ENCODE data around the gene TCF7L2.
A peak's percentile ranks its signal among the peaks of the same experiment; 100 is the strongest.

Gene TCF7L2

DNA sequence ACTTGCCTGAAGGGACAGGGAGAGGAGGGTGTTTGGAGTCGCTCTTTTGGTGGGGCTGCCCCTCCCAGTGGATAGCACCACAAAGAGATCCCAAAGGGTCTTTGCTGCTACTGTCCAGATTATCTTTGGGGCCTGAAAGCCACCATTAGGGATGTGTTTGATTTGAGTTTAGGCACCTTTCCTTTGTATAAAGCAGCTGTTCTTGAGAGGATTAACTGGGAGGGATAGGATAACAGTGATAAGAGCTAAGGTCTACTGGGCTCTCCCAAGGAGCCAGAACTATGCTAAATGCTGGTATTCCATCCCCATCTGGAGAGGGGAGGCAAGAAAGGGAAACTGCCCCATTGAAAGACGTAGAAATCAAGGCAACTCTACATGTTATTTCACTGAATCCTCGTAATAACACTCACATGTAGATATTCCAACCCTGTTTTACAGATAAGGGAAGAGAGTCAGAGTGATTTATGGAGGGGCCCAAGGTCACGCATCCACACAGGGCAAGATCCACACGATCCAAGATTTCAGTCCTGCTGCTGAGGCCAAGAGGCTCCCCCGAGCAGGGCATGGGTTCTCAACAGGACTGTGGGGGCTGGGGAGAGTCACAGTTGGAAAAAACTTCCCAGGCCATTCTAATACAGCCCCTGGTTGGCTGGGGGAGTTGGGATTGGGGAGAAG lies 11.1 kb upstream of the TCF7L2 start:
- no peak overlapping the region for H3K4me3 ChIP-seq (ENCODE audit: control insufficient read depth, low read depth, low read length)
- DNase-seq (ENCODE audit: low read depth) = no peak
- TF ChIP-seq, protein P1, sequence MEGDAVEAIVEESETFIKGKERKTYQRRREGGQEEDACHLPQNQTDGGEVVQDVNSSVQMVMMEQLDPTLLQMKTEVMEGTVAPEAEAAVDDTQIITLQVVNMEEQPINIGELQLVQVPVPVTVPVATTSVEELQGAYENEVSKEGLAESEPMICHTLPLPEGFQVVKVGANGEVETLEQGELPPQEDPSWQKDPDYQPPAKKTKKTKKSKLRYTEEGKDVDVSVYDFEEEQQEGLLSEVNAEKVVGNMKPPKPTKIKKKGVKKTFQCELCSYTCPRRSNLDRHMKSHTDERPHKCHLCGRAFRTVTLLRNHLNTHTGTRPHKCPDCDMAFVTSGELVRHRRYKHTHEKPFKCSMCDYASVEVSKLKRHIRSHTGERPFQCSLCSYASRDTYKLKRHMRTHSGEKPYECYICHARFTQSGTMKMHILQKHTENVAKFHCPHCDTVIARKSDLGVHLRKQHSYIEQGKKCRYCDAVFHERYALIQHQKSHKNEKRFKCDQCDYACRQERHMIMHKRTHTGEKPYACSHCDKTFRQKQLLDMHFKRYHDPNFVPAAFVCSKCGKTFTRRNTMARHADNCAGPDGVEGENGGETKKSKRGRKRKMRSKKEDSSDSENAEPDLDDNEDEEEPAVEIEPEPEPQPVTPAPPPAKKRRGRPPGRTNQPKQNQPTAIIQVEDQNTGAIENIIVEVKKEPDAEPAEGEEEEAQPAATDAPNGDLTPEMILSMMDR (IDR thresholded peaks at IDR 0.05; ENCODE audit: control insufficient read depth, insufficient read depth, low read depth, low read length, missing control alignments) = no peak

GRCh38 chr10:112945811-112946210 lies 4.2 kb upstream of the TCF7L2 start:
- TF ChIP-seq, protein P1 (IDR thresholded peaks at IDR 0.05; ENCODE audit: control insufficient read depth, insufficient read depth, low read depth, low read length, missing control alignments) = no peak
- no peak overlapping the region for H3K4me3 ChIP-seq (ENCODE audit: control insufficient read depth, low read depth, low read length)
- no peak for DNase-seq (ENCODE audit: low read depth)

GRCh38 chr10:112946649-112947048 lies 3.4 kb upstream of the TCF7L2 start:
- H3K4me3 ChIP-seq (ENCODE audit: control insufficient read depth, low read depth, low read length) = no peak overlapping the region
- no peak for DNase-seq (ENCODE audit: low read depth)
- TF ChIP-seq, protein P1 (IDR thresholded peaks at IDR 0.05; ENCODE audit: control insufficient read depth, insufficient read depth, low read depth, low read length, missing control alignments) = no peak

DNA sequence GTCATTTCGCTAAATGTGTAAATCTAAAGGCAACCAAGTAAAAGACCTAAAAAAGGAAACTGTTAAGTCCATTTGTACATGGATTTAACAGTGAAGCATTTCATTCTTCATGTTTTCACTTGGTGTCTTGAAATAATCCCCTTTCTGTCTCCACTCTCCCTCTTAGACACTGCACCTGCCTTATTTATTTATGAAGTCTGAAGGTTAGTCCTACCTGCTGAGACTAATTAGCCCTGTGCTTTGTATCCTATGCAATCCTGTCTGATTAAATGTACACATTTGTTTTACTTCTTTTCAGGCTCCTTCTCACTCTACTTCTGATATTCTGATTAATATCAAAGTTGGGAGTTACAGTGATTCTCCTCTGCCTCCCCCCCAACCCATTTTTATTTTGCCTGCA lies 1.9 kb upstream of the TCF7L2 start:
- H3K4me3 ChIP-seq (ENCODE audit: control insufficient read depth, low read depth, low read length) = no peak overlapping the region
- TF ChIP-seq, protein P1 (IDR thresholded peaks at IDR 0.05; ENCODE audit: control insufficient read depth, insufficient read depth, low read depth, low read length, missing control alignments) = no peak
- DNase-seq (ENCODE audit: low read depth) = no peak

GRCh38 chr10:112949143-112949823 lies 764 bp upstream of the TCF7L2 start:
- TF ChIP-seq, protein P1 (IDR thresholded peaks at IDR 0.05; ENCODE audit: control insufficient read depth, insufficient read depth, low read depth, low read length, missing control alignments) = no peak
- H3K4me3 ChIP-seq (ENCODE audit: control insufficient read depth, low read depth, low read length) = peak overlapping the region; percentile 50
- DNase-seq (ENCODE audit: low read depth) = no peak

DNA sequence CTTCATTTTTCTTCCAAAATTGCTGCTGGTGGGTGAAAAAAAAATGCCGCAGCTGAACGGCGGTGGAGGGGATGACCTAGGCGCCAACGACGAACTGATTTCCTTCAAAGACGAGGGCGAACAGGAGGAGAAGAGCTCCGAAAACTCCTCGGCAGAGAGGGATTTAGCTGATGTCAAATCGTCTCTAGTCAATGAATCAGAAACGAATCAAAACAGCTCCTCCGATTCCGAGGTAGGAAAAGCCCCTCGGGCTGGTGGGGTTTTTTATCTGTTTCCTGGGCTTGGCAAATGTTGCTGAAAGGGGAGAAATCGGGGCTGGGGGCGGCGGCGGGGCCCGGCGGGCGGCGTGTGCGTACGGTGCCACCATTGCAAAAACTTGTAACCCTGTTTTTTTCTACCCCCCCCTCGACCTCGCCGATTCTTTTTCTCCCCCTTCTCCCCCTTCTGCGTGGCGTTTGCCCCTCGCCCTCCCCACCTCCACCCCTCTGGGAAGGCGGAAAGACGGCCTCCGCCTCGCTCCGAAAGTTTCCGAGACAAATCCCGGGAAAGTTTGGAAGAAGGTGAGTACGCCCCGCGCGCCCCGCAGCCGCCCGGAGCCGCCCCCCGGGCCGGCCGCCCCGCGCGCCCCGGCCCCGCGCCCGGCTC lies 789 bp downstream of the TCF7L2 start:
- peak overlapping the region; percentile 84 for H3K4me3 ChIP-seq (ENCODE audit: control insufficient read depth, low read depth, low read length)
- DNase-seq (ENCODE audit: low read depth) = no peak
- TF ChIP-seq, protein P1 (IDR thresholded peaks at IDR 0.05; ENCODE audit: control insufficient read depth, insufficient read depth, low read depth, low read length, missing control alignments) = no peak

Measured in AG09309 (cell line).